GM19193 (cell line): Measurements from ENCODE around the gene TBX15.

Experiments
- POLR2A ChIP-seq: IDR thresholded peaks from 4 replicates; pipeline ENCODE4 v1.6.1; 2011; ENCODE audit not compliant: insufficient read depth, insufficient read length; ENCODE audit errors: extremely low read depth

Gene TBX15

GRCh38 chr1:118988186-118989005 is at the start of gene TBX15:
TSS of gene TBX15 (minus strand) at chr1:118988343. CDS start at chr1:118987795, 548 bp downstream.
- no peak for TF ChIP-seq POLR2A

- no peak for TF ChIP-seq POLR2A
These were observed 46.2 kb upstream of the TBX15 start for GRCh38 chr1:119034359-119034758.

GRCh38 chr1:119032986-119033385 is 44.8 kb upstream of the TBX15 start:
- TF ChIP-seq POLR2A, result no peak

- no peak for TF ChIP-seq POLR2A
These were observed 39.6 kb upstream of the TBX15 start for GRCh38 chr1:119027759-119028158.

GRCh38 chr1:119026956-119027355 is 38.8 kb upstream of the TBX15 start:
- no peak for TF ChIP-seq POLR2A

- no peak for TF ChIP-seq POLR2A
These were observed 27.4 kb upstream of the TBX15 start for GRCh38 chr1:119015547-119015946.

- TF ChIP-seq POLR2A, result no peak
These were observed 24.2 kb upstream of the TBX15 start for GRCh38 chr1:119012383-119012782.

GRCh38 chr1:119011706-119012105 is 23.6 kb upstream of the TBX15 start:
- TF ChIP-seq POLR2A, result no peak

- no peak for TF ChIP-seq POLR2A
These were observed 23.0 kb upstream of the TBX15 start for GRCh38 chr1:119011116-119011515.

- no peak for TF ChIP-seq POLR2A
These were observed 22.1 kb upstream of the TBX15 start for GRCh38 chr1:119010201-119010600.

- TF ChIP-seq POLR2A, result no peak
These were observed 21.1 kb upstream of the TBX15 start for GRCh38 chr1:119009312-119009655.

GRCh38 chr1:119008483-119009311 is 20.6 kb upstream of the TBX15 start:
- TF ChIP-seq POLR2A, result no peak

- no peak for TF ChIP-seq POLR2A
These were observed 19.7 kb upstream of the TBX15 start for GRCh38 chr1:119007670-119008482.

GRCh38 chr1:119007339-119007669 is 19.2 kb upstream of the TBX15 start:
- TF ChIP-seq POLR2A, result no peak
